ENCODE measurements around the gene FXYD3. TPM values are rescaled to one million over a fixed set of nuclear protein-coding genes. Genes with fewer than 3 reads are reported as not detected.
"Not testable (repeated sequence)": the region's sequence is repeated elsewhere in the genome, so short reads cannot be mapped to it uniquely, and the experiment has no call there.

The FXYD3 gene
- total RNA-seq, 2 donors from 2014 or later = not detected

DNA sequence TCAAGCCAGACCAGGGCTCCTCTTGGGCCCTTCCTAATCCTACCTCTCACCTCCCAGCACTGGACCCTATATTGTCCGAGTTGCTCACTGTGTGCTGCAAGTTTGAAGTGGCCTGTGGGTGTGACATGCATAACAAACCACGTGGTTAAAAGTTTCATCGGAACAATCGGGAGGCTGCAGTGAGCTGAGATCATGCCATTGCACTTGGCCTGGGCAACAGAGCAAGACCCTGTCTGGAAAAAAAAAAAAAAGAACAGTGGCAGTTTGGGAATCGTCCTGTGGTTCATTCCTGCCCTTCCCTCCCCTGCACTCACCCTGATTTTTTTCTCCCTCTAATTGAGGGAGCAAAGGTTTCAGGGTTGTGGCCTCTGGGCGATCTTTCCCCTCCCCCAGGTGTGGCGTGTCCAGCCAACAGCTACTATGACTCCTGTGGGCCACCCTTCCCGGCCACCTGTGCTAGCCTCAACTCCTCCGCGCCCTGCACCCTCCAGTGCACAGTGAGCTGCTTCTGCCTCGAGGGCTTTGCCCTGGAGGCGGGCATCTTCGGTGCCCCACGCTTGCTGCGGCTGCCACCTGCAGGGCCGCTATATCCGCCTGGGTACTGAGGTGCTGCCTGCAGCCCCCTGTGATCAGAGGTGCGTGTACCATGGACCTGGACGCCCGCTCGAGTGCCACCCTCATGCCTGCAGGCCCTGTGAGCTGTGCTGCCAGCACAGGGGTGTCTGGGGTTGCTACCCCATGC lies 16.3 kb upstream of the FXYD3 start:
- Mint-ChIP-seq H3K9me3 (no peaks in the 10 kb centered on the region), H3K36me3 (no peaks in the 10 kb centered on the region), H3K27ac (no peak overlapping the region)
- no peak for ATAC-seq
- no peak for DNase-seq (ENCODE audit: low spot score in 2 of 2)

DNA sequence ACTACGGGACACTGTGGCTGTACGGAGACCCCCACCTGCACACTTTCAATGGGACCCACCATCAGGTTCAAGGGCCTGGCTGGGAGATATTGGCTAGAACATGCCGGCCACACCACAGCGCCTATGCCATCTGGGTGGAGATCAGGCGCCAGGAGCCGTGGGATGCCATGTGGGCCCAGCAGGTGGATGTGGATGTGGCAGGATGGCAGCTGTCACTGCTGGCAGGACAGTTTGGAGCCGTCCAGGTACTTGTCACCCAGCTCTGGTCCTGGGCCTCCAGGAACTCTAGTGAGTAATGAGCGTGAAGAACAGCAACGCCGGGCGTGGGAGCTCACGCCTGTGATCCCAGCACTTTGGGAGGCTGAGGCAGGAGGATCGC lies 15.7 kb upstream of the FXYD3 start:
- ATAC-seq = no peak
- Mint-ChIP-seq H3K36me3 (no peaks in the 10 kb centered on the region), H3K27ac (no peak overlapping the region), H3K9me3 (no peaks in the 10 kb centered on the region)
- no peak for DNase-seq (ENCODE audit: low spot score in 2 of 2)

DNA sequence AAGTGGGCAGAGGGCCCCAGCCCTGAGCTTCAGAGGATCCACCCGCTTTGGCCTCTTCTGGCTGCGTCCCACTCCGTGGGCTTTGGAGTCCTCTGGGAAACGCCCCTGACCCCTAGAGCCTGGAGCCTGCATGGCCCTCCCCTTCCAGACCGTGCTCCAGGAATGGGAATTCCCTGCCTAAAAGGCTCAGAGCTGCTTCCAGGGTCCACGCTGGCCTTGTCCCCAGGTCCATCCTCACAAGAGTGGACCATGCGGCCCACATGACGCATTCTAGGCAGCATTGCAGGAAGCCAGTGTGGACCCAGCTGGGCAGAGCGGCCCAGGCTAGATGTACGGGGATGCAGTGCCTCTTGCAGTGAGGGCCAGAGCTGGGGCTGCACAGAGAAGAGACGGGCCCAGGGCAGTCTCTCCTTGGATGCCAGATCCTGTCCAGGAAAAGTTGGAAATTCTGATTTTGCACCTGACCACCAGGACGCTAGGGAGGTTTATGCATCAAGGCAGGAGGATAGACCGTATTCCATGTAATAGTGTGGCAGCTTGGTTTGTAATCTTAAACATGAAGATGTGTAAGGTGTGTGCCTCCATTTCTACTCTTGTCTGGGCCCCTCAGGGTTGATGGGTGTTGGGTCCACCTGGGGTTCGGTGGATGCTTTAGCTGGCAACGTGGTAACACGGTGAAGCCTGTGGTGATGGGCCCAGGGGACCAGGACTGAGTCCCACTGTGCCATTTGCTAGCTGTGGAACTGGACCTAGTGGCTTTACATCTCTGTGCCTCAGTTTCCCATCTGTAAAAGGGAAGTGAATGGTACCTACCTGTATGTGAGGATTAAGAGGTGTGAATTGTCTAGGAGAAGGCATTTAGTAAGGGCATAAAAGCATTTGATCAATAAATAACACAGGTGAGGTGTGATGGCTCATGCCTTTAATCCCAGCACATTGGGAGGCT lies 14.8 kb upstream of the FXYD3 start:
- H3K27ac Mint-ChIP-seq = no peak overlapping the region
- ATAC-seq (no peak), DNase-seq (ENCODE audit: low spot score in 2 of 2) (no peak)
- no peaks in the 10 kb centered on the region for H3K36me3 Mint-ChIP-seq
- no peaks in the 10 kb centered on the region for H3K9me3 Mint-ChIP-seq

DNA sequence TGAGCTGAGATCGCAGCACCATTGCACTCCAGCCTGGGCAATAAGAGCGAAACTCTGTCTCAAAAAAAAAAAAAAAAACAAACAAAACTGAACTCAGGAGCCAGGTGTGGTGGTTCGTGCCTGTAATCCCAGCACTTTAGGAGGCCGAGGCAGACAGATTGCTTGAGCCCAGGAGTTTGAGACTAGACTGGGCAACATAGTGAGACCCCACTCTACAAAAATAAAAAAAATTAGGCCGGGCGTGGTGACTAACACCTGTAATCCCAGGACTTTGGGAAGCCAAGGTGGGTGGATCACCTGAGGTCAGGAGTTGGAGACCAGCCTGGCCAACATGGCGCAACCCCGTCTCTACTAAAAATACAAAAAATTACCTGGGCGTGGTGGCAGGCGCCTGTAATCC lies 13.7 kb upstream of the FXYD3 start:
- H3K9me3 Mint-ChIP-seq; ATAC-seq; H3K36me3 Mint-ChIP-seq; H3K27ac Mint-ChIP-seq; DNase-seq (ENCODE audit: low spot score in 2 of 2): not testable (repeated sequence)

DNA sequence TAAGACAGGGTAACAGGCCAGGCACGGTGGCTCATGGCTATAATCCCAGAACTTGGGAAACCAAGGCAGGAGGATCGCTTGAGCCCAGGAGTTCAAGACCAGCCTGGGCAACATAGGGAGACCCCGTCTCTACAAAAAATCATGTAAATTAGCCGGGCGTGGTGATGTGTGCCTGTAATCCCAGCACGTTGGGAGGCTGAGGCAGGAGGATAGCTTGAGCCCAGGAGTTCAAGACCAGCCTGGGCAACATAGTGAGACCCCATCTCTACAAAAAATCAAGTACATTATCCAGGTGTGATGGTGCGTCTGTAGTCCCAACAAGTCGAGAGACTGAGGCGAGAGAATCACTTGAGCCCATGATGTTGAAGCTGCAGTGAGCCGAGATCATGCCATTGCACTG lies 12.0 kb upstream of the FXYD3 start:
- DNase-seq (ENCODE audit: low spot score in 2 of 2); ATAC-seq; H3K27ac Mint-ChIP-seq; H3K36me3 Mint-ChIP-seq; H3K9me3 Mint-ChIP-seq: not testable (repeated sequence)

DNA sequence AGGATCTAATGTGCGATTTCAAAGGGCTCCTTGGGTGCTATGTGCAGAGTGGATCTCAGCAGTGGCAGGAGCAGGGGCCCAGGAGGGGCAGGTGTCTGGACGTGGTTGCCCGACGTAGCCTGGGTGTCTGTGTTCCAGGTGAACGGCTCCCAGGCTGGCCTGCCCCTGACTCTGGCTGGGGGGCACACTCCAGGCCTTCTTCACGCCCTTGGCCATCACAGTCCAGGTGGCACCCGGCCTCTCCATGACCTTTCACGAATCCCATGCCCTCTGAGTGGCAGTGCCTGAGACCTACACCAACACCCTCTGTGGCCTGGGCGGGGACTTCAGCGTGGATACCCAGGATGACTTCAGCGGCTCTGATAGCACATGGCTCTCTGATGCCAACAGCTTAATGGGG lies 11.3 kb upstream of the FXYD3 start:
- ATAC-seq = no peak
- H3K27ac Mint-ChIP-seq = no peak overlapping the region
- H3K36me3 Mint-ChIP-seq = no peaks in the 10 kb centered on the region
- DNase-seq (ENCODE audit: low spot score in 2 of 2) = no peak
- H3K9me3 Mint-ChIP-seq = no peaks in the 10 kb centered on the region

DNA sequence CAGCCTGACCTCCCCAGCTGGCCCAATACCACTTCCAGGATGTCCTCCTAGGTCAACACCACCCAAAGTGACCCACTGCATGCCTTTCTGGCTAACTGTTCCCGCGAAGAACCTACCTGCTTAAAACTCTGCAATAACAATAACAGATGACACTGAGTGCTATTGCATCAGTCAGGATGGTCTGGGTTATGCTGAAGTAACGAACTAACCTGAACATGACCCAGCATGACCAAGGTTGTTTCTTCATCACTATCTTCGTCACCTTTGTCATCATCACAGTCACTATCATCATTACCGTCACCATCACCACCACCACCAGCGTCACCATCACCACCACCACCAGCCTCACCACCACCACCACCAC lies 10.6 kb upstream of the FXYD3 start:
- H3K9me3 Mint-ChIP-seq = no peaks in the 10 kb centered on the region
- DNase-seq (ENCODE audit: low spot score in 2 of 2) (no peak), ATAC-seq (no peak)
- H3K36me3 Mint-ChIP-seq = no peaks in the 10 kb centered on the region
- no peak overlapping the region for H3K27ac Mint-ChIP-seq

DNA sequence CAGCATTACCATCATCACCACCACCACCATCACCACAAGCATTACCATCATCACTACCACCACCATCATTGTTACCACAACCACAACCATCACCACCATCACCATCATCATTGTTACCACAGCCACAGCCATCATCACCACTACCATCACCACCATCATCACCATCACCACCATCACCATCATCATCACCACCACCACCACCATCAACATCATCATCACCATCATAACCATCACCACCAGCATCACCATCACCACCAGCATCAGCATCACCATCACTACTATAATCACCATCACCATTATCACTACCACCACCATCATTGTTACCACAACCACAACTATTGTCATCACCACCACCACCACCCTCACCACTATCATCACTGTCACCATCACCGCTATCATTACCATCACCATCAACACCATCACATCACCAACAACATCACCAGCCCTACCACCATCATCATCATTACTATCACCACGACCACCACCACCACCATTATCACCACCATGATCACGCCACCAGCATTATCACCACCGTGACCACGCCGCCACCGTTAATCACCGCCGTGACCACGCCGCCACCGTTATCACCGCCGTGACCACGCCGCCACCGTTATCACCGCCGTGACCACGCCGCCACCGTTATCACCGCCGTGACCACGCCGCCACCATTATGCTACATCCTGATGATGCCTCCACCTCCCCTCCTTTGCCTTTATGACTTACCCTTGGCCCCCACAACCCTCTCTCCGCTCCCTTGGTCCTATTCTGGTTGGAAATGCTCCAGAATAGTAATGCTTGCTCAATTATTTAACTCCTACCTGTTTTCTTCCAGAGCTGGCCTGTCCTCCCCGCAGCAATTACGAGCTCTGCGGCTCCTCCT lies 10.0 kb upstream of the FXYD3 start:
- Mint-ChIP-seq H3K9me3 (no peaks in the 10 kb centered on the region), H3K27ac (no peak overlapping the region), H3K36me3 (no peaks in the 10 kb centered on the region)
- ATAC-seq (peak in 1 of 2 donors; percentile 72), DNase-seq (ENCODE audit: low spot score in 2 of 2) (no peak)

DNA sequence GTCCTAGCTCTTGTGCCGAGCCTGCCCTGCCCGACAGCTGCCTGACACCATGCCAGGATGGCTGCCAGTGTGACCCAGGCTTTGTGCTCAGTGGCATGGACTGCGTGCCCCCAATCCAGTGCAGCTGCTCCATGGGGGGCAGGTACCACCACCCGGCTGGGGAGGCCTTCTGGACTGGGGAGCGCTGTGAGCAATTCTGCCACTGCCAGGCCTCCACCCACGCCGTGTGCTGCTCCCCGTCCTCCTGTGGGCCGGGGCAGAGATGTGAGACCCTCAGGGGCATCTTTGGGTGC lies 9.4 kb upstream of the FXYD3 start:
- ATAC-seq (no peak), DNase-seq (ENCODE audit: low spot score in 2 of 2) (no peak)
- Mint-ChIP-seq H3K9me3 (no peaks in the 10 kb centered on the region), H3K36me3 (no peaks in the 10 kb centered on the region), H3K27ac (no peak overlapping the region)

DNA sequence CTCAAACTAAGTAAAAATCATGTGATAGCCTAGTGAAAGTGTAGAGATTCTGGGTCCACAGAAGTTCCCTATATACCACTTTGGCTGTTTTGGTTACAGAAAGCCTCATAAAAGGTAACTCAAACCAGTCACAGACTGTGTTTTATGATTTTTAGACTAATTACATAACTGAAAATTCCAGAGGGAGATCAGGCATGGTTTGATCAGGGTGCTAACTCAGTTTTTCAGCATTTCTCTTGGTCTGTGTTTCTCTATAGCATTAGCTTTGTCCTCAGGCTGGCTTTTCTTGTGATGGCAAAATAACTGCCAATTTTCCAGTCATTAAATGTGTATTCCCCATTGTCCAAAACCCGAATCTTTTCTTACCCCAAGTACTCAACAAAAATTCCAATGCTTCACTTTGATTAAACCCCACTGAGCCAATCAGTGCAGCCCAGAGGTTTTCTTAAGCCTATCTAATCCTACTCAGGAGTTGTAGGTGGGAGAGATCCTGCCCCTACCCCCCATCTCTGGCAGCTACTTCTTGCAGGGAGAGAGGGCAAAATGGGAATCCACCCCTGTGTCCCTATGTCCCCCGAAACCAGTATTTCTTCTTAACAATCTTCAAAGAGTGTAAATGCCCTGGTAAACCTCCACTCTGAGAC lies 8.6 kb upstream of the FXYD3 start:
- no peak for ATAC-seq
- no peaks in the 10 kb centered on the region for H3K9me3 Mint-ChIP-seq
- H3K36me3 Mint-ChIP-seq = no peaks in the 10 kb centered on the region
- no peak overlapping the region for H3K27ac Mint-ChIP-seq
- DNase-seq (ENCODE audit: low spot score in 2 of 2) = no peak

DNA sequence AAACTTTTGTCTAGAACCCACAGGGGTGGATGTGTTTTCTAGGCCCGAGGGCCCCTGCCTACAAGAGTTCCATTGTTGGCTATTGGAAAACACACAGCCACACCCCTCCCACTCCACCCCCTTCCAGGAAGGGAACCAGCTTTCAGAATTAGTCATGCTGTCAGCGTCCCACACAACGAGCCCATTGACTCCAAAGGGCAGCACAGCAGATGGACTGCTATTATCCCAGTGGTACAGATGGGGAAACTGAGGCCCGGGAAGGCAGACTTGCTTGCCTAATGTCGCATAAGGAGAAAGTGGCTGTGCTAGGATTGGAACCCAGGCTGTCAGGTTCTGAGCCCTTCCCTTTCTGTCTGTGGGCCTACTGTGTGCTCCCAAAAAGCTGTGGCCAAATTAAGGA lies 8.1 kb upstream of the FXYD3 start:
- Mint-ChIP-seq H3K9me3 (no peaks in the 10 kb centered on the region), H3K27ac (no peak overlapping the region), H3K36me3 (no peaks in the 10 kb centered on the region)
- DNase-seq (ENCODE audit: low spot score in 2 of 2) = no peak
- ATAC-seq = no peak

DNA sequence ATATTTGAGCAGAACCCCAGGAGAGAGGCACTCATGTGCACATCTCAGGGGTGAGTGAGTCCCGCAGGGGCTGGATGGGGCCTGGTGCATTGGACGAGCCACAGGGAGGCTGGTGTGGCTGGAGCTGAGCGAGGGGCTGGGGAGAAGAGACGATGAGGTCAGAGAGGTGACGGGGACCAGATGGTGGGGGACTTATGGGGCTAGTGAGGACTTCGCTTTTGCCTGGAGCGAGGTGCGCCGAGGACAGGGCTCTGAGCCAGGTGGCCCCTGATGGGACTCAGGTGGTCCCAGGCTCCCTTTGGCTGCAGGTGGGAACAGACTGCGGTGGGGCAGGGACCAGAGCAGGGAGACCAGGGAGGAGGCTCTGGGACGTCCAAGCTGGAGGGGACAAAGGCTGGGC lies 6.9 kb upstream of the FXYD3 start:
- H3K9me3 Mint-ChIP-seq = no peaks in the 10 kb centered on the region
- DNase-seq (ENCODE audit: low spot score in 2 of 2) (no peak), ATAC-seq (no peak)
- H3K27ac Mint-ChIP-seq = no peak overlapping the region
- no peaks in the 10 kb centered on the region for H3K36me3 Mint-ChIP-seq

DNA sequence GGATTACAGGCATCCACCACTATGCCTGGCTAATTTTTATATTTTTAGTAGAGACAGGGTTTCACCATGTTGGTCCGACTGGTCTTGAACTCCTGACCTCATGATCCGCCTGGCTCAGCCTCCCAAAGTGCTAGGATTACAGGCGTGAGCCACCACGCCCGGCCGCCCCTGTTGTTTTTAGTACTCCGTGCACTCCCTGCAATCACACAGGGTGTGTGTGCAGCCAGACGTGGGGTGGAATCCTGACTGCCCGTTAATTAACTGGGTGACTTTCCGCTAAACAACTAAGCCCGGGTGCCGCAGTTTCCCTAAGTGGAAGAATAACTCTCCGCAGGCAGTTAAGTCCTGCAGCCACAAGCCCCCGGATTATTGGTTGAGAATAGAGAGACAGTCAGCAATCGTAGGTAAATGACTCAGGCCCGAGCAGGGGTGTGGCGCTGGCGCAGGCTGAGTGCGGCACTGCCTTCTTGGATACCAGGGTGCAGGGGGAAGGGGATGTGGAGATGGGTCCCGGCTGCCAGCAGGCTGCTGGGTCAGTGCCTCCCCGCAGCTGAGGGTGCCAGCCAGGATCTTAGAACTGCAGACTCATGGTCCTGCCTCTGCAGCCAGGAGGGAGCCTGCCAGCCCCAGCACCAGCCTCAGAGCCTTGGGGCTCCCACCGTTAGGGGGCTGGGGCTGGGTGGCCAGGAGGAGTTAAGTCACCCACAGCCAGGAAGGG lies 6.1 kb upstream of the FXYD3 start:
- no peaks in the 10 kb centered on the region for H3K9me3 Mint-ChIP-seq
- H3K27ac Mint-ChIP-seq = no peak overlapping the region
- no peak for DNase-seq (ENCODE audit: low spot score in 2 of 2)
- ATAC-seq = no peak
- no peaks in the 10 kb centered on the region for H3K36me3 Mint-ChIP-seq

DNA sequence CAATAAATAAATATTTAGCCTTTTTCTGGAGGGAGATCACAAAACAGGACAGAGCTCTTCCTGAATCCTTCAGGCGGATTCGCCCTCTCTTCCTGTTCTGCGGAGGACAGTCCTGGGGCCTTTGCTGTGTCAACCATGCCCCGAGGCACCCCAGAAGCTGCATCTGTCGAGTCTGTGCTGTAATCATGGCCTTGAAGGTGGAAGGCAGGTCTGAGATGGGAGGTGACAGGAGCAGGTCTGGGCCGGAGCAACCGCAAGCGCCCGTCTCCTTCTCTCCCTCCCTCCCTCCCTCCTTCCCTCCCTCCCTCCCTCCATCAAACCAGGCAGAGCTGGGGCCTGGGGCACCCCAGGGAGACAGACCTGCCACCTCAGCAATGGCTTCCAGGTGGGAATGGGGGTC lies 4.6 kb upstream of the FXYD3 start:
- Mint-ChIP-seq H3K9me3 (no peaks in the 10 kb centered on the region), H3K27ac (no peak overlapping the region), H3K36me3 (no peaks in the 10 kb centered on the region)
- no peak for ATAC-seq
- DNase-seq (ENCODE audit: low spot score in 2 of 2) = no peak

DNA sequence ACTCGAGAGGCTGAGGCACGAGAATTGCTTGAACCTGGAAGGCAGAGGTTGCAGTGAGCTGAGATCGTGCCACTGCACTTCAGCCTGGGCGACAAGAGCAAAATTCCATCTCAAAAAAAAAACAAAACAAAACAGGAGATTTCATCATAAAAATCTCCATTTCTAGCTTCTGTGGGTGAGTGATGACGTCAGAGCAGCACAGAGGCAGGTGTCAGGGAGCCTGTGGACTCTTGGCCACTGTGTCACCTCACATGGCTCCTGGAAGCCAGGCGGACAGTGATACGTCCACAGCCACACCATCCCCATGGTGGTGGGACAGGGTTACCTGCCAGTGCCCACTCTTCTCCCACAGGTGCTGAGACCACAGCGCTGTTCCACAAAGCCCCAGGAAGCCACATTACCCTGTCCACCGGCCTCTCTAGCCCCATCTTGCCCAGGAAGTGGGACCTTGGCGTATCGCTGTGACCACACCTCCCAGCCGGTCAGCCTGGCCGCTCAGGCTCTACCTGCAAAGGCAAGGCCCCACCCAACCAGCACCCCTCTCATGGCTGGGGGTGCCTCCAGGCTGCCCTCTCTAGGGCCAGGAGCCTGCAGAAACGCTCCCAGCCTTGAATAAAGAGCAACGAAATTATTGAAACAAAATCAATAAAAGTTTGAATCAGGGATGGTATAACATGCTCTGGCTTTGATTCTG lies 2.5 kb upstream of the FXYD3 start:
- Mint-ChIP-seq H3K27ac (no peak overlapping the region), H3K9me3 (no peaks in the 10 kb centered on the region), H3K36me3 (no peaks in the 10 kb centered on the region)
- no peak for DNase-seq (ENCODE audit: low spot score in 2 of 2)
- no peak for ATAC-seq
